HepG2 (cell line): Measurements from ENCODE around the gene CLASRP. TPM values are rescaled to one million over a fixed set of nuclear protein-coding genes. Genes with fewer than 3 reads are reported as not detected.

Experiments used
- ATF3 ChIP-seq: sonication (generic); formaldehyde crosslinking; IDR thresholded peaks from 2 replicates; pipeline ENCODE4 v1.4.0; 2020; ENCODE audit warnings: missing genetic modification reagents
- BRD4 ChIP-seq: sonication (generic); formaldehyde crosslinking; IDR thresholded peaks from 2 replicates; pipeline ENCODE4 v1.4.0; 2020; ENCODE audit warnings: missing genetic modification reagents
- CCDC6 ChIP-seq: sonication (generic); formaldehyde crosslinking; IDR thresholded peaks from 2 replicates; pipeline ENCODE4 v1.8.1; 2022; ENCODE audit warnings: mild to moderate bottlenecking, missing genetic modification reagents, moderate library complexity
- DMAP1 ChIP-seq: IDR thresholded peaks from 2 replicates; pipeline ENCODE4 v1.6.1; 2016
- FOSL1 ChIP-seq: sonication (generic); formaldehyde crosslinking; IDR thresholded peaks from 2 replicates; pipeline ENCODE4 v1.9.0; 2021; ENCODE audit warnings: missing genetic modification reagents, borderline replicate concordance
- FOXC1 ChIP-seq: sonication (generic); formaldehyde crosslinking; IDR thresholded peaks from 2 replicates; pipeline ENCODE4 v1.8.0; 2022; ENCODE audit warnings: mild to moderate bottlenecking, missing genetic modification reagents, borderline replicate concordance
- GABPB1 ChIP-seq: IDR thresholded peaks from 2 replicates; pipeline ENCODE4 v1.6.1; 2016; ENCODE audit warnings: mild to moderate bottlenecking, missing genetic modification reagents, moderate library complexity, missing compliant biosample characterization
- KLF12 ChIP-seq: sonication (generic); formaldehyde crosslinking; IDR thresholded peaks from 2 replicates; pipeline ENCODE4 v1.4.0; 2020; ENCODE audit warnings: missing genetic modification reagents, borderline replicate concordance
- KMT2A ChIP-seq: sonication (generic); formaldehyde crosslinking; IDR thresholded peaks from 2 replicates; pipeline ENCODE4 v1.4.0; 2020; ENCODE audit warnings: missing genetic modification reagents
- MLXIP ChIP-seq: sonication (generic); formaldehyde crosslinking; IDR thresholded peaks from 2 replicates; pipeline ENCODE4 v1.9.0; 2021; ENCODE audit warnings: missing genetic modification reagents, borderline replicate concordance
- NR2F6 ChIP-seq, 2 experiments: IDR thresholded peaks; 2 replicates each; pipeline ENCODE4 v1.6.1; 2016; ENCODE audit warnings: antibody characterized with exemption in 1 of 2, mild to moderate bottlenecking in 1 of 2
- REPIN1 ChIP-seq: sonication (generic); formaldehyde crosslinking; IDR thresholded peaks from 2 replicates; pipeline ENCODE4 v1.8.0; 2022; ENCODE audit warnings: missing genetic modification reagents, low read depth, mild to moderate bottlenecking, borderline replicate concordance
- SOX6 ChIP-seq, 2 experiments: fragments of 450-650 bp in 1 of 2; sonication (generic) in 1 of 2; formaldehyde crosslinking in 1 of 2; IDR thresholded peaks; 2 replicates each; pipeline versions ENCODE4 v1.4.0 to v1.6.1; 2017 to 2020; ENCODE audit warnings: antibody characterized with exemption in 1 of 2, mild to moderate bottlenecking in 1 of 2, missing genetic modification reagents in 1 of 2
- SRSF9 ChIP-seq: fragments of 200-400 bp; formaldehyde crosslinking; IDR thresholded peaks from 2 replicates; pipeline ENCODE4 v1.6.1; 2018; ENCODE audit warnings: borderline replicate concordance, mild to moderate bottlenecking, low read depth, low read length; ENCODE audit not compliant: insufficient read depth, poor library complexity, severe bottlenecking
- ZBTB14 ChIP-seq: sonication (generic); formaldehyde crosslinking; IDR thresholded peaks from 2 replicates; pipeline ENCODE4 v1.4.0; 2020; ENCODE audit warnings: missing genetic modification reagents
- ZIK1 ChIP-seq: sonication (generic); formaldehyde crosslinking; IDR thresholded peaks from 2 replicates; pipeline ENCODE4 v1.5.0; 2020; ENCODE audit warnings: mild to moderate bottlenecking, low read depth, missing genetic modification reagents, borderline replicate concordance
- ZNF224 ChIP-seq: sonication (generic); formaldehyde crosslinking; IDR thresholded peaks from 2 replicates; pipeline ENCODE4 v1.5.0; 2020; ENCODE audit warnings: mild to moderate bottlenecking, missing genetic modification reagents
- ZNF34 ChIP-seq: sonication (generic); formaldehyde crosslinking; IDR thresholded peaks from 2 replicates; pipeline ENCODE4 v1.4.0; 2020; ENCODE audit warnings: mild to moderate bottlenecking, missing genetic modification reagents, borderline replicate concordance
- ZNF709 ChIP-seq: sonication (generic); formaldehyde crosslinking; IDR thresholded peaks from 2 replicates; pipeline ENCODE4 v1.5.0; 2020; ENCODE audit warnings: mild to moderate bottlenecking, missing genetic modification reagents
- ZNF782 ChIP-seq: sonication (generic); formaldehyde crosslinking; IDR thresholded peaks from 2 replicates; pipeline ENCODE4 v1.4.0; 2020; ENCODE audit warnings: missing genetic modification reagents, mild to moderate bottlenecking, borderline replicate concordance
- ZSCAN5A ChIP-seq: sonication (generic); formaldehyde crosslinking; IDR thresholded peaks from 2 replicates; pipeline ENCODE4 v1.8.0; 2022; ENCODE audit warnings: mild to moderate bottlenecking, missing genetic modification reagents, borderline replicate concordance
- polyA plus RNA-seq, 8 experiments: library from polyadenylated mRNA; depleted of rRNA in 3 of 8; stranded (reverse) in 7 of 8; unstranded in 1 of 8; fragments of >200 nt; fragmentation: Illumina TruSeq in 4 of 8; extraction: Trizol in 4 of 8; gene quantifications; 2 replicates each; pipeline versions ENCODE4 v1.2.1 to v1.2.3, GENCODE V29; 2011 to 2016; ENCODE audit warnings: low read depth in 4 of 8, missing spikeins in 1 of 8, mixed read lengths in 1 of 8; ENCODE audit not compliant: insufficient read depth in 1 of 8
- total RNA-seq, 5 experiments: library from RNA; depleted of rRNA; stranded (reverse); fragments of >200 nt; fragmentation: Illumina TruSeq; extraction: Trizol; gene quantifications; 2 replicates each; pipeline ENCODE4 v1.2.3, GENCODE V29; 2016; ENCODE audit warnings: low read depth in 1 of 5

Gene CLASRP
- total and polyA plus RNA-seq, 2 of the 13 experiments (the other 11 are each of a cell fraction or from before 2014, with no cell fraction given): 32.0 to 51.4 TPM

- TF ChIP-seq ATF3 (CRISPR knock-in tag): no peak
- TF ChIP-seq KLF12 (CRISPR knock-in tag): peak; percentile 62; the same call in 1 of the 2 replicates
- TF ChIP-seq REPIN1: peak; percentile 14; the same call in 1 of the 2 replicates
- TF ChIP-seq SRSF9: no peak
- no peak for TF ChIP-seq FOXC1 (CRISPR knock-in tag)
- TF ChIP-seq SOX6 (IDR thresholded peaks at IDR 0.05): no peak
- TF ChIP-seq SOX6 (CRISPR knock-in tag; IDR thresholded peaks at IDR 0.05): peak; percentile 50; the same call in 1 of the 2 replicates
- TF ChIP-seq ZIK1 (CRISPR knock-in tag): 0 out of 2 replicates have a peak, but pooled peaks have one; percentile 19
- TF ChIP-seq KMT2A (CRISPR knock-in tag): peak; percentile 97
- TF ChIP-seq CCDC6 (CRISPR knock-in tag): no peak; the same call in 1 of the 2 replicates
- peak; percentile 91 for TF ChIP-seq ZNF224 (CRISPR knock-in tag)
- no peak for TF ChIP-seq ZNF709
- TF ChIP-seq GABPB1 (CRISPR knock-in tag): peak; percentile 85
- TF ChIP-seq DMAP1: peak; percentile 91
- TF ChIP-seq ZBTB14 (CRISPR knock-in tag): peak; percentile 98
- peak; percentile 58; the same call in 1 of the 2 replicates for TF ChIP-seq ZNF782 (CRISPR knock-in tag)
- TF ChIP-seq FOSL1 (CRISPR knock-in tag): no peak
- TF ChIP-seq BRD4 (CRISPR knock-in tag): no peak
- no peak for TF ChIP-seq MLXIP (CRISPR knock-in tag)
- 0 out of 2 replicates have a peak, but pooled peaks have one; percentile 38 for TF ChIP-seq ZNF34
- TF ChIP-seq ZSCAN5A (CRISPR knock-in tag): no peak; the same call in 1 of the 2 replicates
- no peak for TF ChIP-seq NR2F6 (IDR thresholded peaks at IDR 0.05)
- TF ChIP-seq NR2F6 (CRISPR knock-in tag; IDR thresholded peaks at IDR 0.05): 0 out of 2 replicates have a peak, but pooled peaks have one; percentile 14
Observed at GRCh38 chr19:45092747-45093678, 54.2 kb downstream of the CLASRP start, which contains the start of gene PPP1R37 (continued).
